T follicular helper cell (primary cell): ENCODE results near the gene NARS2.

Experiments used
- DNase-seq: peaks from one replicate; pipeline ENCODE4 v3.0.0-alpha.2; 2020; ENCODE audit warnings: low read depth

The NARS2 gene

GRCh38 chr11:78414321-78415051, 160.2 kb downstream of the NARS2 start:
- no peak for DNase-seq

DNA sequence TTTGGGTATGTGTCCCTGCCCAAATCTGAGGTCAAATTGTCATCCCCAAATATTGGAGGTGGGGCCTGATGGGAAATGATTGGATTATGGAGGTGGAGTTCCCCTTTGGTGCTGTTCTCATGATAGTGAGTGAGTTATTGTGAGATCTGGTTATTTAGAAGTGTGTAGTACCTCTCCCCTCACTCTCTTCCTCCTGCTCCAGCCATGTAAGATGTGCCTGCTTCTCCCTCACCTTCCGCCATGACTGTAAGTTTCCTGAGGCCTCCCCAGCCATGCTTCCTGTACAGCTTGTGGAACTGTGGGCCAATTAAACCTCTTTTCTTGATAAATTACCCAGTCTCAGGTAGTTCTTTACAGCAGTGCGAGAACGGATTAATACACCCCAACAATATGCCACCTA, 166.0 kb downstream of the NARS2 start:
- no peak for DNase-seq

- DNase-seq = no peak
Observed at GRCh38 chr11:78406568-78407196, 168.0 kb downstream of the NARS2 start.

DNA sequence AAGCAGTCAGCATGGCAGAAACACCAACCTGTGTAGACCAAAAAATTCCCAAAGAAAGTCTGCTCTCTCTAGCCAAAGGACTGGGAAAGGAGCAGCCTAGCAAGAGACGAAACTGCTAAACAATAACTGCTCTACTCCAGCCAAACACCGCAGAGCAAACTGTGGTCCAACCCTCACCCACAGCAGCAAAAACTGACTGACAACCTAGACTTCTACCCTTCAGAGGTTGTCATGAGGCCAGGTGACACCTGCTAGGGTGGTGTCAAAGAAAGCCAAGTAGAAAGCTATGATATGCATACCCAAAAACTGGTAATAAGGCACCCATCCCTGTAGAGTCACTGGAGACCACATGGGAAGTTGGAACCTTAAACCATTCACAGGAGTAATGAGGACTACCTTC, 168.9 kb downstream of the NARS2 start:
- DNase-seq = no peak

DNA sequence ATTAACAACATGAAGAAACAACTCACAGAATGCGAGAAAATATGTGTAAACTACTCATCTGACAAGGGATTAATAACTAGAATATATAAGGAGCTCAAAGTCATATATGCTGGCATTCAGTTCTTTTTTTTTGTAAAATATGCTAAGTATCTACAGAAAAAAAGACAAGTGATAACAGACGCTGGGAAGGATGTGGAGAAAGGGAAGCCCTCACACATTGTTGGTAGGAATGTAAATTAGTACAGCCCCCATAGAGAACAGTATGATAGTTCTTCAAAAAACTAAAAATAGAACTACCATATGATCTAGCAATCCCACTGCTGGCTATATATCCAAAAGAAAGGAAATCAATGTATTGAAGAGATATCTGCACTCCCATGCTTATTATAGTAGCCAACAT, 170.9 kb downstream of the NARS2 start:
- DNase-seq = no peak

- no peak for DNase-seq
Observed at GRCh38 chr11:78402847-78403246, 171.8 kb downstream of the NARS2 start.

DNA sequence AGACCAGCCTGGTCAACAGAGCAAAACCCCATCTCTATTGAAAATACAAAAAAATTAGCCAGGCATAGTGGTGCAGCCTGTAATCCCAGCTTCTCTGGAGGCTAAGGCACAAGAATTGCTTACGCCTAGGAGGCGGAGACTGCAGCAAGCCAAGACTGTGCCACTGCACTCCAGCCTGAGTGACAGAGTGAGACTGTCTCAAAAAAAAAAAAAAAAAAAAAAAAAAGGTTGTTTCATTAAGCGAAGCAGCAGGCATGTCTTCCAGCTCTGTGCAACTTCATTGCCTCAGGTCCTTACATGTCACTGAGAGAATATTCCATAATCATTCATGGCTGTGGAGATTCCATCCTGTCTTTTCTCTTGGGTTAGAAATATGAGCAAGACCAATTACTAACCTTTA, 174.0 kb downstream of the NARS2 start:
- DNase-seq = no peak

DNA sequence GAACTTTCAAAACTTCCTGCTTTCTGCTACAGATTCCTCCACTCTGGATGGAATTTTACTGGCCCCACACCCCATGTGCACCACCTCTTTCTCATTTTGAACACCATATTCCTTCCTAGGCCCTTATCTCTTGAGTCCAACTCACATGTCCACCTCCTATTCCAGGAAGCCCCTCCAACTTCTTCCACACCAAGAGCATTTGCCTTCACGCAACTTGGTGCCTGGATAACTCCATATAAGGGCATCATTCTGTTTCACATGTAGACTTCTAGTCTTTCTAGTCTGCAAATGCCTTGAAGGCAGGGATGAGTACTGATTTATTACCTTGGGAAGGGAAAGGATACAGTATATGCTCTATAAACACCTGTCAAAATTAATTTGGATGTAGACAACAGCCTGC, 174.5 kb downstream of the NARS2 start:
- no peak for DNase-seq

GRCh38 chr11:78399136-78399535, 175.5 kb downstream of the NARS2 start:
- DNase-seq = no peak

GRCh38 chr11:78398715-78399114, 175.9 kb downstream of the NARS2 start:
- no peak for DNase-seq

GRCh38 chr11:78397398-78397797, 177.3 kb downstream of the NARS2 start:
- no peak for DNase-seq

DNA sequence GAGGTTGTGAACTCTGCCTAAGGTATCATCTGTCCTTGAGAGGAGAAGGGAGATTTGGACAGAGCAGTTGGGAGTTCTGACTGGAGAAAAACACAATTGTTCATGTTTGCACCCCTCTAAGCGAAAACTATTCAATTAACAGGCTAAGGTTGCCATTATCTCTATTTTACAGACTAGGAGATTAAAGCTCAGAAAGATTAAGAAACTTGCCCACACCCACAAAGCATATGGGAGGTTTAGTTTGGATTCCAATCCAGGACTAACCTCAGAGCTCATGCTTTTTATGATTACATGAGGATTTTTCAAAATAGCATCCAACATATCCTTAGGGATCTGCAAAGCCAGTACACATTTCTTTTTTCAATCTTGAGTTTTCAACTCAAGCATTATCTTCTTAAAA, 179.1 kb downstream of the NARS2 start:
- DNase-seq = no peak

GRCh38 chr11:78392854-78393253, 181.8 kb downstream of the NARS2 start:
- no peak for DNase-seq

DNA sequence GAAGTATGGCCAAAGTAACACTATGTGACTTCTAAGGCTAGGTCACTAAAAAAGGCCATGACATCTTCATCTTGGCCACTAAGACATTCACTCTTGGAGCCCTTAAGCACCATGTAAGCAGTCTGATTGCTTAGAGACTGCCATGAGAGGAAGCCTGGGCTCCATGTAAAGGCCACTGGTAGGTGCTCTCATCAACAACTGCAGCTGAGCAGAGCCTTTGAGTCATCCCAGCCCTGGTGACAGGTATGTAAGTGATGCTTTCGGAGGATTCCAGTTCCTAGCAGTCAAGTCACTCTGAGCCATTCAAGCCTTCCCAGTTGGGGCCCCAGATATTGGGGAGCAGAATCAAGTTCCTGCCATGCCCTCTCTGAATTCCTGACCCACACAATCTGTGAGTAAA, 183.2 kb downstream of the NARS2 start:
- DNase-seq = no peak

DNA sequence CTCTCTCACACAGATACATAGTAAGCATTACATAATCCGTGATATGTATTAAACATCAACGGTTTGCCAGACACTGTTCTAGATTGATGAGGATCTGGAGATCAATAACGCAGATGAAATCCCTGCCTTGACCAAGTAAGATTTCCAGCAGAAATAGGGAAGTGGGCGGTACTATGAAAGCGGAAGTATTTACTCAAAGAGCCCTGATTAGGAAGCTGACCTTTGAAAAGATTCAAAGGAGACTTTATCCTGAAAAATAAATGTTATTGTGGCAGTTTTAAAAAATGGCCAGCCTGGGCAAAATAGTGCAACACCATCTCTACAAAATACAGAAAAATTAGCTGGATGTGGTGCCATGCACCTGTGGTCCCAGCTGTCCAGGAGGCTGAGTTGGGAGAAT, 183.9 kb downstream of the NARS2 start:
- DNase-seq = no peak

DNA sequence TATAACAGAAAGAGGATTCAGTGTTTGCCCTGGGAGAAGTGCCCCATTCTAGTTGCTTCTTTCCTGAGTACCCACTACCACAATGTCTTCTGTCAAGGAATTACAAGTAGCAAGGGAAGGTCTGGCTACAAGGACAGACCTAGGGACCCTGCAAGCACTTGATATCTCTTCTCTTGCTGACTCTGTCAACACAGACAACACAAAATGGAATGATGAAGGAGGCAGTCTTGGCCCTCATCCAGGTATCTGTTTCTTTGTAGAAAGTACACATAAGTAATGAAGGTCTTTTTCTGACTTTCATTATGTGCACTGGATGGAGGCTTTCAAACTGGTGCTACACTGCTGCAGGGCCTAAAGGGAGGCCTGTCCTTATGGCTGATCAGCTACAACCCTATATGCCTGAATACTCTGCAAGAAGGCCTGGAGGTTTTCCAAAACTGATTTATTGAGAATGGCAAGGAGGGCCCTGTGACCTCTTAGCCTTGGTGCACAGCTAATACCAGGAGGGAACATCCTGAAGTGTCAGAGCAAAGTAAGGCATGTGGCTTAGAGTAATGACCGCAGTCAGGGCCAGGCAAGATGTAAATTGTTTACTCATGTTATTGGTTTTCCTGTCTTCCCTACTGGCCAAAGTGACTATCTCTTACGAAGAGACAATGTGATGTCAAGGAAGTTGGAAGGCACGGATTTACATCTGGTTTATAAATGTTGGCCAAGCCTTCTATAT, 188.3 kb downstream of the NARS2 start:
- no peak for DNase-seq
